ENCODE measurements around the gene GRM7. TPM values are rescaled to one million over a fixed set of nuclear protein-coding genes. Genes with fewer than 3 reads are reported as not detected.

Gene GRM7
- total and polyA plus RNA-seq, 4 donors = 0.08 to 0.33 TPM; not detected in 2

- H3K4me3 ChIP-seq (ENCODE audit: low read depth in 1 of 3, low read length in 3 of 3) = no peak overlapping the region
- no peaks in the 10 kb centered on the region for H3K9me3 ChIP-seq (ENCODE audit: control insufficient read depth in 4 of 4, low read length in 3 of 4)
- no peak overlapping the region for H3K27ac ChIP-seq (ENCODE audit: low read depth in 1 of 2, low read length in 2 of 2)
- no peak overlapping the region for H3K9ac ChIP-seq (ENCODE audit: low read depth in 1 of 2, low read length in 2 of 2)
- no peaks in the 10 kb centered on the region for H3K36me3 ChIP-seq (ENCODE audit: control insufficient read depth in 4 of 4, insufficient read depth in 3 of 4, low read depth in 1 of 4, low read length in 3 of 4)
- H3K4me1 ChIP-seq (ENCODE audit: control insufficient read depth in 4 of 4, insufficient read depth in 4 of 4, low read length in 3 of 4) = no peaks in the 10 kb centered on the region
- TF ChIP-seq GABPA (IDR thresholded peaks at IDR 0.05 in 1 of 2, conservative IDR thresholded peaks at IDR 0.05 in 1 of 2) (no peak), REST (IDR thresholded peaks at IDR 0.05) (no peak), SP1 (IDR thresholded peaks at IDR 0.05) (no peak), RXRA (IDR thresholded peaks at IDR 0.05) (no peak), HNF4A (conservative IDR thresholded peaks at IDR 0.05) (no peak), TAF1 (conservative IDR thresholded peaks at IDR 0.05) (no peak), FOXA2 (IDR thresholded peaks at IDR 0.05) (no peak), EGR1 (IDR thresholded peaks at IDR 0.05; ENCODE audit: low read depth in 2 of 2) (no peak), RAD21 (IDR thresholded peaks at IDR 0.05) (no peak), MAX (IDR thresholded peaks at IDR 0.05) (no peak), ATF3 (IDR thresholded peaks at IDR 0.05) (no peak), YY1 (IDR thresholded peaks at IDR 0.05) (no peak), JUND (IDR thresholded peaks at IDR 0.05) (no peak), ZBTB33 (IDR thresholded peaks at IDR 0.05) (no peak), CTCF (IDR thresholded peaks at IDR 0.05; ENCODE audit: low read depth, low read length, missing input control) (no peak), FOXA1 (IDR thresholded peaks at IDR 0.05) (no peak), HNF4G (IDR thresholded peaks at IDR 0.05) (no peak)
- H3K27me3 ChIP-seq (ENCODE audit: control insufficient read depth in 4 of 4, insufficient read depth in 4 of 4, low read length in 3 of 4) = no peaks in the 10 kb centered on the region
- DNase-seq (ENCODE audit: low spot score) = no peak
- 77% methylated on average over 1 of the region's 1 CpG for WGBS
Observed at GRCh38 chr3:7484636-7485035, 623.7 kb downstream of the GRM7 start.

- 0% methylated on average over 1 of the region's 1 CpG for WGBS
- Histone ChIP-seq H3K4me1 (ENCODE audit: control insufficient read depth in 4 of 4, insufficient read depth in 4 of 4, low read length in 3 of 4) (no peaks in the 10 kb centered on the region), H3K36me3 (ENCODE audit: control insufficient read depth in 4 of 4, insufficient read depth in 3 of 4, low read depth in 1 of 4, low read length in 3 of 4) (no peaks in the 10 kb centered on the region), H3K9ac (ENCODE audit: low read depth in 1 of 2, low read length in 2 of 2) (no peak overlapping the region), H3K4me3 (ENCODE audit: low read depth in 1 of 3, low read length in 3 of 3) (no peak overlapping the region), H3K27ac (ENCODE audit: low read depth in 1 of 2, low read length in 2 of 2) (no peak overlapping the region), H3K27me3 (ENCODE audit: control insufficient read depth in 4 of 4, insufficient read depth in 4 of 4, low read length in 3 of 4) (no peaks in the 10 kb centered on the region), H3K9me3 (ENCODE audit: control insufficient read depth in 4 of 4, low read length in 3 of 4) (no peaks in the 10 kb centered on the region)
- TF ChIP-seq RAD21 (IDR thresholded peaks at IDR 0.05) (peak; percentile 37 to 51), GABPA (IDR thresholded peaks at IDR 0.05 in 1 of 2, conservative IDR thresholded peaks at IDR 0.05 in 1 of 2) (no peak)
- DNase-seq (ENCODE audit: low spot score) = no peak
Observed at GRCh38 chr3:7487763-7488162, 626.8 kb downstream of the GRM7 start.

All from liver (tissue), 9 donors.